HG03442 (cell line): ENCODE results near the gene TMEM94.
"Not testable (repeated sequence)": the region's sequence is repeated elsewhere in the genome, so short reads cannot be mapped to it uniquely, and the experiment has no call there.

Experiments
- ATAC-seq: cut with Tn5 transposase; IDR thresholded peaks from one replicate; pipeline ENCODE4 v1.9.1; 2021; ENCODE audit warnings: mild to moderate bottlenecking, moderate library complexity; ENCODE audit not compliant: unreplicated experiment

The TMEM94 gene

GRCh38 chr17:75456417-75457046, at the start of gene TMEM94:
TMEM94 (plus strand) TSS chr17:75456635; CDS start chr17:75471906, 15,271 bp downstream.
- ATAC-seq, result peak; percentile 88

- no peak for ATAC-seq
Measured at GRCh38 chr17:75407655-75408352, 48.6 kb upstream of the TMEM94 start.

- no peak for ATAC-seq
Measured at GRCh38 chr17:75410141-75410540, 46.3 kb upstream of the TMEM94 start.

GRCh38 chr17:75411328-75412067, 44.9 kb upstream of the TMEM94 start:
- ATAC-seq, result no peak

- no peak for ATAC-seq
Measured at GRCh38 chr17:75412455-75413317, 43.7 kb upstream of the TMEM94 start.

- no peak for ATAC-seq
Measured at GRCh38 chr17:75414488-75414887, 41.9 kb upstream of the TMEM94 start.

GRCh38 chr17:75416006-75416405, 40.4 kb upstream of the TMEM94 start:
- ATAC-seq, result no peak

- no peak for ATAC-seq
Measured at GRCh38 chr17:75417054-75417580, 39.3 kb upstream of the TMEM94 start.

GRCh38 chr17:75418531-75418930, 37.9 kb upstream of the TMEM94 start:
- no peak for ATAC-seq

- ATAC-seq, result no peak
Measured at GRCh38 chr17:75428543-75429469, 27.6 kb upstream of the TMEM94 start.

- ATAC-seq, result no peak
Measured at GRCh38 chr17:75430159-75430974, 26.1 kb upstream of the TMEM94 start.

GRCh38 chr17:75433218-75433783, 23.1 kb upstream of the TMEM94 start:
- no peak for ATAC-seq

- not testable (repeated sequence) for ATAC-seq
Measured at GRCh38 chr17:75434433-75434832, 22.0 kb upstream of the TMEM94 start.

GRCh38 chr17:75437404-75437803, 19.0 kb upstream of the TMEM94 start:
- ATAC-seq, result not testable (repeated sequence)

- no peak for ATAC-seq
Measured at GRCh38 chr17:75439287-75439686, 17.1 kb upstream of the TMEM94 start.

GRCh38 chr17:75440738-75441448, 15.5 kb upstream of the TMEM94 start:
- ATAC-seq, result no peak

- no peak for ATAC-seq
Measured at GRCh38 chr17:75442168-75443103, 14.0 kb upstream of the TMEM94 start.
